Stimulated activated CD4-positive, alpha-beta T cell treated with anti-CD3 and anti-CD28 coated beads, Interleukin-2, amount 100 ng/mL, for 48 hours (primary cell): Measurements from ENCODE around the gene ITGAD.

ENCODE experiments used
- DNase-seq, 2 donors: peaks; one replicate each; pipeline ENCODE4 v3.0.0-alpha.2; 2020

Gene ITGAD

DNA sequence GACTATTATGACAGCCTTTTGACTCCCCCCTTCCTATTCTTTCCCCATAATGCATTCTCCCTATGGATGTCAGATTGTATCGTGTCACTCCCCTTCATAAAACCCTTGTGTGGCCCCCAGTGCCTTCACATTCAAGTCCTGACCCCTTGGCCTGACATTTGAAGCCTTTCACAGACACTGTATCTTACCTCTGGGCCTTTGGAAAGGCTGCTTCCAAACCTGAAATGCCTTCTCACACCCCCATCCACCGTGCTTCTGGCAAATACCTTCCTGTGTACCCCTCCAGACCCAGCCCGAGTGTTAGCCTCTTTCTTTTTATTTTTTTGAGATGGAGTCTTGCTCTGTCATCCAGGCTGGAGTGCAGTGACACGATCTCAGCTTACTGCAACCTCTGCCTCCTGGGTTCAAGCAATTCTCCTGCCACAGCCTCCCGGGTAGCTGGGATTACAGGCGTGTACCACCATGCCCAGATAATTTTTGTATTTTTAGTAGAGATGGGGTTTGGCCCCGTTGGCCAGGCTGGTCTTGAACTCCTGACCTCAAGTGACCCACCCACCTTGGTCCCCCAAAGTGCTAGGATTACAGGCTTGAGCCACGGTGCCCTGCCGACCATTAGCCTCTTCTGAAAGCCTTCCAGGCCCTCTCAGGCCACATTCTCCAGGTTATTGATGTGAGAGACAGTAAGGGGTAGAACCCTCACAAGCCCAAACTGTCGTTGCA is 68.2 kb downstream of the ITGAD start:
- no peak for DNase-seq

DNA sequence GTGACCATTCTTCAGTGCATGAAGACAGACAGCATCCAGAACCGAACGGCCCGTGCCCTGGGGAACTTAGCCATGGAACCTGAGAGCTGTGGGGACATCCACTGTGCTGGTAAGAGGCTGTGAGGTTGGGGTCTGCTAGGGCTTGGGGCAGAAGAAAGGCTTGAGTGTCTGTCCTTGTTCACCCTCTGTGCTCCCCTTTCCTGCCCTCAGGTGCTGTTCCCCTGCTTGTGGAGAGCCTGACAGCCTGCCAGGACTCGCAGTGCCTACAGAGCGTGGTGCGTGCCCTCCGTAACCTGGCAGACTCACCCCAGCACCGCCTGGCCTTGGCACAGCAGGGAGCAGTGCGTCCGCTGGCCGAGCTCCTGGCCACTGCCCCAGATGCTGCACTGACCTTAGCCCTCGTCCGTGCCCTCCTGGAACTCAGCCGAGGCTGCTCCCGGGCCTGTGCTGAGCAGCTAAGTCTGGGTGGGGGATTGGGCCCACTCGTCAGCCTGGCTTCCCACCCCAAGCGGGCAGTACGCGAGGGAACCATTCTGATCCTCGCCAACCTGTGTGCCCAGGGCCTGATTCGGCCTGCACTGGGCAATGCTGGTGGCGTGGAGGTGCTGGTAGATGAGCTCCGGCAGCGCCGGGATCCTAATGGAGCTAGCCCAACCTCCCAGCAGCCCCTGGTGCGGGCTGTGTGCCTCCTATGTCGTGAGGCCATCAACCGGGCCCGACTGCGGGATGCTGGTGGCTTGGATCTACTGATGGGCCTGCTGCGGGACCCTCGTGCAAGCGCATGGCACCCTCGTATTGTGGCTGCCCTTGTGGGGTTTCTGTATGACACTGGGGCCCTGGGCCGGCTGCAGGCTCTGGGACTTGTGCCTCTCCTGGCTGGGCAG is 69.0 kb downstream of the ITGAD start:
- no peak for DNase-seq

DNA sequence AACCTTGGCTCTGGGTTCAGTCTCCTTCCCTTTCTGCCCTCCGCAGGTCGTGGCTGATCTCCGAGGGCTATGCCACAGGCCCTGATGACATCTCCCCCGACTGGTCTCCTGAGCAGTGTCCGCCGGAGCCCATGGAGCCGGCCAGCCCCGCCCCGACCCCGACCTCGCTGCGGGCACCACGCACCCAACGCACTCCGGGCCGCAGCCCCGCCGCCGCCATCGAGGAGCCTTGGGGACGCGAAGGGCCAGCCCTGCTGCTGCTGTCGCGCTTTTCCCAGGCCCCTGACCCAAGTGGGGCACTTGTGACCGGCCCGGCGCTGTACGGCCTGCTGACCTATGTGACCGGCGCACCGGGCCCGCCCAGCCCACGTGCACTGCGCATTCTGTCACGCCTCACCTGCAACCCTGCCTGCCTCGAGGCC is 71.2 kb downstream of the ITGAD start:
- DNase-seq = no peak

DNA sequence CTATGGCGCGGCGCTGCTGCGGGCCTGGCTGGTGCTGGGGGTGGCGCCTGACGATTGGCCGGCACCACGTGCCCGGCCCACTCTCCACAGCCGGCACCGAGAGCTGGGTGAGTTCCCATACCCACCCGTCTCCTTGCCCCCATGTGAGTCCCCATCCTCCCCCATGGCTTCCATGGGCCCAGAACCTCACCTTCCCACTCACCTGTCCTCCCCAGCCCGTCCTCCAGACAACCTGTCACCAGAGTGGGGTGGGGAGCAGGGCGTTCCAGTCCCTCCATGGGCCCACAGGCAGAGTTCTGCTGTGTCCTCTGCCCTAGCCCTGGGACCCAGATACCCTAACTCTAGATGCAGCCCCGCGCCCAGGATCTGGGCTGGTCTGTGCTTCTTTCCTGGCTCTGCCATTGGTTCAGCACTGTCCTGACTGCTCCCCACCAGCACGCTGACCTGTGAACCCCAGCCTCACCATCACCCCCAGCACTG is 71.7 kb downstream of the ITGAD start:
- DNase-seq = no peak

DNA sequence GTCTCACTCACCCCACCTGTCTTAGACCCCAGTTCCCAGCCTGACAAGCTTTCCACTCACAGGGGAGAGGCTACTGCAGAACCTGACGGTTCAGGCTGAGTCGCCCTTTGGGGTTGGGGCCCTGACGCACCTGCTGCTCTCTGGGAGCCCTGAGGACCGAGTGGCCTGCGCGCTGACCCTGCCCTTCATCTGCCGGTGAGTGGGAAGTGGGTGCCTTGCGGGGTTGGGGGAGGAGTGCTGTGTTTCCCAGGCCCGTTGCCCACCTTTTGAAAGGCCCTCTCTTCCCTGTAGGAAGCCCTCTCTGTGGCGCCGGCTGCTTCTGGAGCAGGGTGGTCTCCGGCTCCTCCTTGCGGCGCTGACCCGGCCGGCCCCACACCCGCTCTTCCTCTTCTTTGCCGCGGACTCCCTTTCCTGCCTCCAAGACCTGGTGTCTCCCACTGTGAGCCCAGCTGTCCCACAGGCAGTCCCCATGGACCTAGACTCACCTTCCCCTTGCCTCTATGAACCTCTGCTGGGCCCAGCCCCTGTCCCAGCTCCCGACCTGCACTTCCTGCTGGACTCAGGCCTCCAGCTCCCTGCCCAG is 72.7 kb downstream of the ITGAD start:
- no peak for DNase-seq

DNA sequence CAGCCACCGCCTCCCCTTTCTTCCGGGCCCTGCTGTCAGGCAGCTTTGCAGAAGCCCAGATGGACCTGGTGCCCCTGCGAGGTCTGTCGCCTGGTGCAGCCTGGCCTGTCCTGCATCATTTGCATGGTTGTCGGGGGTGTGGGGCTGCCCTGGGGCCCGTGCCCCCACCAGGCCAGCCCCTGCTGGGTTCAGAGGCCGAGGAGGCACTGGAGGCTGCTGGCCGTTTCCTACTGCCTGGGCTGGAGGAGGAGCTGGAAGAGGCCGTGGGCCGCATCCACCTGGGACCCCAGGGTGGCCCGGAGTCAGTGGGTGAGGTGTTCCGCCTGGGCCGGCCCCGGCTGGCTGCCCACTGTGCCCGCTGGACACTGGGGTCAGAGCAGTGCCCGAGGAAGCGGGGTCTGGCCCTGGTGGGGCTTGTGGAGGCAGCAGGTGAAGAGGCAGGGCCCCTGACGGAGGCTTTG is 73.3 kb downstream of the ITGAD start:
- DNase-seq = no peak

DNA sequence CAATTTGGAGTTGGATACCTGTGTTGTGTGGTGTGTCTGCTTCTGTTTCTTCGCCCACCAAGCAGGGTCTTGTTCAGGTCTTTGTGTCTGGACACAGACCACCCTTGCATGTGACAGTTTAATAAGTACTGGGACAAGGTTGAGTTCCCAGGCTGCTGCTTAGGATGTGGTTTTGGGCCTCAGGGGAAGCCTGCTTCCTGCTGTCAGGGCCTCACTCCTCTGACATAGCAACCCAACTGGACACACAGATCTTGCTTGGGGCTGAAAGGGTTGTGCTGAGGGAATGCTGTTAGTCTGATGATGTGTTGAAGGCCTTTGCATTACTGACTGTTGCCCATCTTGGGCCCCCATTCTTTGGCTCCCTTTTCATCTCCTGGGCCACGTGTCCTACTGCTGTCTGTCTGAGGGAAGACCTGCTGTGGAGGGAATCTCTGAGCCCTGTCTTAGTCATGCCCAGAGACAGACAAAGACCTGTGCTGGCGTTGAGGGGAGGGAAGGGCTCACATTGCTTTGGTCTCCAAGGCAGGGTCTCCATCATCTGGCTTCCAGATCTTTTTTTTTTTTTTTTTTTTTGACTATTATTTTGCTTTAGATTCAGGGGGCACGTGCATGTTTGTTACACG is 74.1 kb downstream of the ITGAD start:
- no peak for DNase-seq

DNA sequence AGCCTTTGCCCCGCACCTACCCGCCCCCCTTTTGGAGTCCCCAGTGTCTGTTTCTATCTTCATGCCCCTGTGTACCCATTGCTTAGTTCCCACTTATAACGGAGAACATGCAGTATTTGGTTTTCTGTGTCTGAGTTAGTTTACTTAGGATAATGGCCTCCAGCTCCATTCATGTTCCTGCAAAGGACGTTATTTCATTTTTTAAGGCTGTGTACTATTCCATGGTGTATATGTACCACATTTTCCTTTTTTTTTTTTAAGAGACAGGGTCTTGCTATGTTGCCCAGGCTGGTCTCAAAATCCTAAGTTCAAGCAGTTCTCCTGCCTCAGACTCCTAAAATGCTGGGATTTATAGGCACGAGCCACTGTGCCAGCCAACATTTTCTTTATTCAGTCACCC is 74.7 kb downstream of the ITGAD start:
- no peak for DNase-seq

DNA sequence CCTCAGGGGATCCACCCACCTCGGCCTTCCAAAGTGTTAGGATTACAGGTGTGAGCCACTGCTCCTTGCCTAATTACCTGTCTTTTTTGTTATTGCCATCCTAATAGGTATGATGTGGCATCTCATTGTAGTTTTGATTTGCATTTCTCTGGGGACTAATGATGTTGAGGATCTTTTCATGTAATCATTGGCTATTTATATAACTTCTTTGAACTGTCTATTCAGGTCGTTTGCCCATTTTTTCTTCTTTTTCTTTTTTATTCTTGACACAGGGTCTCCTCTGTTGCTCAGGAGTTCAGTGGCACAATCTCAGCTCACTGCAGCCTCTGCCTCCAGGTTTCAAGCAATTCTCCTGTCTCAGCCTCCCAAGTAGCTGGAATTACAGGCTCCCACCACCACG is 77.5 kb downstream of the ITGAD start:
- no peak for DNase-seq

DNA sequence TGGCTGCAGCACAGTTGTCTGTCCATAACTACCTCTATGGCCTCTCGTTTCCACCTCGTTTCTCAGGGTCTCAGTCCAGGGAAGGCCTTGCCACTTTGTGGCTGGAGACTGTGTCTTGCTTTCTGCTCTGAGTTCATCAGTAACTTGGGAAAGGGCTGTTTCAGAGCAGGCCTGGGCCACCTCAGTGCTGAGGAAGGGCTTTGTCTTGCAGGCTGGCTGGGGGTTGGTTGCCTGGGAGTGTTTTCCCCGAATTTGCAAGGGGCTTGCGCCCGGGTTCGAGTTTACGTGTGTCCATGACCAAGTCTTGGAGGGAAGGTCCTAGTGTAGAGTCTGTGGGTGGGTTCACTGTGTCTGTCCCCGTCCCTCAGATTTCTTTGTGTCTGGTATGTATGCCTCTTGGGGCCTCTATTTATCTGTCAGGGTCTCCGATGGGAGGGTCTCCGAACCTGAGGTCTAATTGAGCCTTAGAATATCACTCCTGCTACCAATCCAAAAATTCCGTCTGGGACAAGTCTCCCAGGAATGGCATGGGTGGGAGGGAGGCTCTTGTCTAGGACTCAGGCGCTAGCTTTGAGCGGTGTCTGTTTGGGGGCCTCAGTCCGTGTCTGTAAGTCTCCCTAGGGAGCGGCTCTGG is 78.2 kb downstream of the ITGAD start:
- no peak for DNase-seq

DNA sequence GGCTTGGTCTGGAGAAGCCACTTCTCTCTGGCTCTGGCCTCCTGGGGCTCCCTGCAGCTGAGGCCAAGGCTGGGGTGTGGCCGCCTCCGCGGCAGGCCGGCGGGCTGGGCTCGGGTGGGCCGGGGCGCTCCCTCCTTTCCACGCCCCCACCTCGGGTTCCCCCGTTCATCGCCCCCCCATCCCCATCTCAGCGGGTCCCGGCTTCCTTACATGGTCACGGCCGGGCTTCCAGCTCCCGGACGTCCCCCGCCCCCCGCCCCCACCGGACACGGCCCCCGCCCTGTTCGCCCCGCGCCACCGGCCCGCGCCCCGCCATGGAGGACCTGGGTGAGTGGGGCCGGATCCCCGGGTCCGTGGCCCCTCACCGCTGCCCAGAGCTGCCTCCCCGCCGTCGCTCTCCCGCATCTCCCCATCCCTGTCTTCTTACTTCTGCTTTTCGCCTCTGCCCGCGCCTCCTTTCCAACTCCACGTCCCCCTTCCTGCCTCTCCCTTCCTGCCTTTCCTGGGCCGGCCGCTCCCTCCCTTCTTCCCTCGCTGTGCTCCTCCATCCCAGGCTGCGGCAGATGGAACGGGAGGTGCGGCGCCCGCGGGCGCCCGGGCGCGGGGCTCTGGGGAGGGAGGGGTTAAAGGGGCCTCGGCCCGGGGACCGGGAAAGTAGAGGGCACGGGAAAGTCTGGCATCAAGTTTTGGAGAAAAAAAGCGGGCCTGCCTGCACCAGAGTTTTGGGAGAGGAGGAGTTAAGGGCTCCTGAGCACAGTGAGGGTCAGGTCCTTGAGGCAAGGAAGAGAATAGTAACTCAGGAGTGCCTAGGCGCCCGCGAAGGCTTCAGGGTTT is 79.0 kb downstream of the ITGAD start, which contains the start of gene TGFB1I1:
Gene TGFB1I1 (plus strand): TSS at position 278 of the 834 bp plus-strand sequence. CDS start 37 bp downstream, at position 315.
- no peak for DNase-seq

DNA sequence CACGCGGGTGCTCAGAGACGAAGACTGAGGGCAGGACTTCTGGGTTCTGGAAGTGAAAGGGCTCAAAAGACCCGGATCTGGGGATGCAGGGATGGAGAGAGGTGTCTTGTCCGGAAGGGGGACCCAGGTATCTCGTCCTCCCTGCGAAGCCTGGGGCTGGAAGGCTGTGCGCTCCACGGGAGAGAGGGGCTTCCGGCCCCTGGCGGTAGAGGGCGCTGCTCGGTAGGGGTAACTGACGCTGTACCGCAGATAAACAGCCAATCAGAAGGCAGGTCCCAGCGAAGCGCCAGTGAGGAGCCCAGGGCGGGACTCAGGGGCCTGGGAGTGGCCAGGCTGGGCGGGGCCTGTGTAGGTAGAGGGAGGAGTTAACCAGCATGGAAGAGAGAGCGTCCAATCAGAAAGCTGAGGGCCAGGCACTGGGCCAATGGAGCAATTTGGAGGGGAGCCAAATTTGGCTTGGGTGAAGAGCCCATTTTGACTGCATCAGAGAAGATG is 79.6 kb downstream of the ITGAD start:
- peak in 1 of 2 donors; percentile 57 for DNase-seq

DNA sequence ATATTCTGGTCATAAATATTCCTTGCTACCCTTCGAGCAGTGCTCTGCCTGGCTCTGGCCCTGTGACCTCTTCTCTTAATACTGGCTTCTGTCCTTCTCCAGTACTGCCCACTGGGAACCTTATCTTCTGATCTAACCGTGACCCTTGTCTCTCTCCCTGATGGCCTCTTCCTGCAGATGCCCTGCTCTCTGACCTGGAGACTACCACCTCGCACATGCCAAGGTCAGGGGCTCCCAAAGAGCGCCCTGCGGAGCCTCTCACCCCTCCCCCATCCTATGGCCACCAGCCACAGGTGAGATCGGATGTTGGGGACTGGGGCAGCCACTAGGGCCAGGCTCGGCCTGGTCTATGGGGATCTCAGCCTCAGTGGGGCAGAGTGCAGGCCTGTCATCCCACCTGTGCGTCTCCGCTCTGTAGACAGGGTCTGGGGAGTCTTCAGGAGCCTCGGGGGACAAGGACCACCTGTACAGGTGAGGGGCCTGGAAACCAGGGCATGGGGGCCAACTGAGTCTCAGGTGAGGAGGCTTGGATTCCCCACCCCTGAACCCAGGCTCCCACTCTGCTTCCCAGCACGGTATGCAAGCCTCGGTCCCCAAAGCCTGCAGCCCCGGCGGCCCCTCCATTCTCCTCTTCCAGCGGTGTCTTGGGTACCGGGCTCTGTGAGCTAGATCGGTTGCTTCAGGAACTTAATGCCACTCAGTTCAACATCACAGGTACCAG is 80.3 kb downstream of the ITGAD start:
- DNase-seq = no peak

DNA sequence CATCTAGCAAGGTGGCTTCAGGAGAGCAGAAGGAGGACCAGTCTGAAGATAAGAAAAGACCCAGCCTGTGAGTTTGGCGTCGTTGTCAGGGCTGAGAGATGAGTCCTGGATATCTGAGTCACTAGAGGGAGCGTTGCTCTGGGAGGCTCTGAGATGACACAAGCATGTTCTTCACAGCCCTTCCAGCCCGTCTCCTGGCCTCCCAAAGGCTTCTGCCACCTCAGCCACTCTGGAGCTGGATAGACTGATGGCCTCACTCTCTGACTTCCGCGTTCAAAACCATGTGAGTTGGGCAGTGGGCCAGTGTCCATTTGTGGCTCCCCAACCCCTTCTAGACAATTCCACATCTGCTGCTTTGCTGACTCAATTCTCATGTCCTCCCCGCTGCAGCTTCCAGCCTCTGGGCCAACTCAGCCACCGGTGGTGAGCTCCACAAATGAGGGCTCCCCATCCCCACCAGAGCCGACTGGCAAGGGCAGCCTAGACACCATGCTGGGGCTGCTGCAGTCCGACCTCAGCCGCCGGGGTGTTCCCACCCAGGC is 81.1 kb downstream of the ITGAD start:
- DNase-seq = no peak

DNA sequence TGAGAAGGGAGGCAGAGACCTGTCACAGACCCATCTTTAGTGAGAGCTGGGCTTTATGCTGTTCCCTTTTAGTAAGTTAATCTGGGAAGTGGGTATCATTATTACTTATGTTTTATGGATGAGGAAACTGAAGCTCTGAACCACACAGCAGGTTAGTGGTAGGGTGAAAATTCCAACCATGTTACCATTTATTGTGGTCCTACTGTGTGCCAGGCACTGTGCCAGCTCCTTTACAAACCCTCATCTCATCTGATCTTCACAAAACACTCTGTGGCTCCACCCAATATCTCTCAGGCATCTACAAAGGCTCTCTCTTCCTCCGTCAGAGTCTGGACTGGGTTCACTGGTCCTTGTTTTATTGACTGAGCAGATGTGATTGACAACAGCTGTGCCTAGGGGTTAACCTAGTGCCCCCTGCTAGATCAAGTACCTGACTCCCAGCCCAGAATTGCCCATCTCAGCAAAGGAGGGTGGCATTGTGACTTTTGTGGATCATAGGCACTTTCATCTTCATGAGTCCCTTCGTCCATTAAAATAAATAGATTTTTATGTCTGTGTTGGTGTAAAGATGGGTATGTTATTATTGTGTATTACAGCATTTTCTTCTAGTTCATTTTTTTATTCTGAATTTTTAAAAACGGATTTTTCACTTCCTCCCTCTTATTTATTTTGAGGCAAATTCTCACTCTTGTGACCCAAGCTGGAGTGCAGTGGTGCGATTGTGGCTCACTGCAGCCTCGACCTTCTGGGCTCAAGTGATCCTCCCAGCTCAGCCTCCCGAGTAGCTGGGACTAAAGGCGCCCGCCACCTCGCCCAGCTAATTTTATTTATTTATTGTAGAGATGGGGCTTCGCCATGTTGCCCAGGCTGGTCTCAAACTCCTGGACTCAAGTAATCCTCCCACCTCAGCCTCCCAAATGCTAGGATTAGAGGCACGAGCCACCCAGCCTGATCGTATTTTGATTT is 81.9 kb downstream of the ITGAD start:
- DNase-seq = no peak

DNA sequence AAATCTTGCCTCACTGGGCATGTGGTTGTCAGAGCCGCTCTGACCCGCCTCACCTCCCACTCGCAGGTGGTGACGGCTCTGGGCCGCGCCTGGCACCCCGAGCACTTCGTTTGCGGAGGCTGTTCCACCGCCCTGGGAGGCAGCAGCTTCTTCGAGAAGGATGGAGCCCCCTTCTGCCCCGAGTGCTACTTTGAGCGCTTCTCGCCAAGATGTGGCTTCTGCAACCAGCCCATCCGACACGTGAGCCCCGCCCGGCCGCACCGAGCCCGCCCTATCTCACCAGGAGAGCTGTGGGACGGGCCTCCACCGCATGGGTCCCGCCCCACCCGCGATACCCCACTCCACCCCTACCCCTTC is 82.8 kb downstream of the ITGAD start:
- no peak for DNase-seq
